ENCODE measurements around the gene EXOG. TPM values are rescaled to one million over a fixed set of nuclear protein-coding genes. Genes with fewer than 3 reads are reported as not detected.

The EXOG gene
- total RNA-seq, 6 donors from 2014 or later, result 10.0 to 34.6 (median 13.2) TPM

- peaks cover 0 to 7% (median 0%) of the 10 kb centered on the region in 4 donors for H3K4me1 ChIP-seq
- no peaks in the 10 kb centered on the region for H3K27me3 ChIP-seq
- ATAC-seq (ENCODE audit: low FRiP score in 2 of 2) (no peak), DNase-seq (no peak)
- TF ChIP-seq POLR2AphosphoS5 (IDR thresholded peaks at IDR 0.05) (no peak), POLR2A (IDR thresholded peaks at IDR 0.05) (no peak), EP300 (IDR thresholded peaks at IDR 0.05) (no peak)
- TF ChIP-seq, protein P1, sequence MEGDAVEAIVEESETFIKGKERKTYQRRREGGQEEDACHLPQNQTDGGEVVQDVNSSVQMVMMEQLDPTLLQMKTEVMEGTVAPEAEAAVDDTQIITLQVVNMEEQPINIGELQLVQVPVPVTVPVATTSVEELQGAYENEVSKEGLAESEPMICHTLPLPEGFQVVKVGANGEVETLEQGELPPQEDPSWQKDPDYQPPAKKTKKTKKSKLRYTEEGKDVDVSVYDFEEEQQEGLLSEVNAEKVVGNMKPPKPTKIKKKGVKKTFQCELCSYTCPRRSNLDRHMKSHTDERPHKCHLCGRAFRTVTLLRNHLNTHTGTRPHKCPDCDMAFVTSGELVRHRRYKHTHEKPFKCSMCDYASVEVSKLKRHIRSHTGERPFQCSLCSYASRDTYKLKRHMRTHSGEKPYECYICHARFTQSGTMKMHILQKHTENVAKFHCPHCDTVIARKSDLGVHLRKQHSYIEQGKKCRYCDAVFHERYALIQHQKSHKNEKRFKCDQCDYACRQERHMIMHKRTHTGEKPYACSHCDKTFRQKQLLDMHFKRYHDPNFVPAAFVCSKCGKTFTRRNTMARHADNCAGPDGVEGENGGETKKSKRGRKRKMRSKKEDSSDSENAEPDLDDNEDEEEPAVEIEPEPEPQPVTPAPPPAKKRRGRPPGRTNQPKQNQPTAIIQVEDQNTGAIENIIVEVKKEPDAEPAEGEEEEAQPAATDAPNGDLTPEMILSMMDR (IDR thresholded peaks at IDR 0.05), result no peak
- H3K36me3 ChIP-seq, result no peaks in the 10 kb centered on the region
- peaks cover 0 to 8% (median 6%) of the 10 kb centered on the region in 4 donors for H3K9me3 ChIP-seq
- WGBS, 2 donors, result 96 to 97% methylated on average over 1 of the region's 1 CpG
- H3K27ac ChIP-seq, result no peak overlapping the region
- H3K4me3 ChIP-seq, result no peak overlapping the region
These were observed 30.5 kb upstream of the EXOG start for GRCh38 chr3:38465588-38466154.

- TF ChIP-seq, protein P1 (IDR thresholded peaks at IDR 0.05), result no peak
- TF ChIP-seq POLR2A (IDR thresholded peaks at IDR 0.05) (no peak), POLR2AphosphoS5 (IDR thresholded peaks at IDR 0.05) (no peak), EP300 (IDR thresholded peaks at IDR 0.05) (no peak)
- DNase-seq (no peak), ATAC-seq (ENCODE audit: low FRiP score in 2 of 2) (no peak)
- peaks cover 0 to 8% (median 6%) of the 10 kb centered on the region in 4 donors for H3K9me3 ChIP-seq
- H3K27me3 ChIP-seq, result no peaks in the 10 kb centered on the region
- H3K27ac ChIP-seq, result no peak overlapping the region
- peaks cover 8 to 16% (median 12%) of the 10 kb centered on the region in 4 donors for H3K4me1 ChIP-seq
- no peaks in the 10 kb centered on the region for H3K36me3 ChIP-seq
- H3K4me3 ChIP-seq, result no peak overlapping the region
- 69 to 89% methylated on average over 1 of the region's 1 CpG for WGBS, 2 donors
These were observed 27.4 kb upstream of the EXOG start for GRCh38 chr3:38468765-38469164.

DNA sequence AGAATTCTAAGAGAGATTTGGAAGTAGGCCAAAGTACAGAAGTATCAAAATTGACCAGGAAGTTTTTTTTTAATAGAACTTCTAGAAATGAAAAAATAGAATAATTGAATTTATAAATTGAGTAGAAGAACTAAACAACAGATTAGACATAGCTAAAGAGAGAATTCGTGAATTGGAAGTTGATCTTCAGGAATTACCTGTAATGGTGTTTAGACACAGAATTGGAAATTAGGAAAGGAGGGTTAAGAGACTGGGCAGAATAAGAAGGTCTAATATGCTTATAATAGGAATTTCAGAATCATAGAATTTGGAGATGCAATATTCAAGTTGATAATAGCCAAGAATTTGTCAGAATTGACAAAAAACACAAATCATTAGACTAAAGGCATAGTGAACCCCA, 26.3 kb upstream of the EXOG start:
- 88 to 91% methylated on average over 1 of the region's 1 CpG for WGBS, 2 donors
- no peak overlapping the region for H3K27ac ChIP-seq
- H3K4me3 ChIP-seq, result no peak overlapping the region
- H3K9me3 ChIP-seq, result peaks cover 0 to 8% (median 6%) of the 10 kb centered on the region in 4 donors
- ATAC-seq (ENCODE audit: low FRiP score in 2 of 2) (no peak), DNase-seq (no peak)
- no peak for TF ChIP-seq EP300 (IDR thresholded peaks at IDR 0.05)
- no peak for TF ChIP-seq POLR2A (IDR thresholded peaks at IDR 0.05)
- TF ChIP-seq, protein P1 (IDR thresholded peaks at IDR 0.05), result no peak
- no peak for TF ChIP-seq POLR2AphosphoS5 (IDR thresholded peaks at IDR 0.05)
- H3K27me3 ChIP-seq, result no peaks in the 10 kb centered on the region
- H3K36me3 ChIP-seq, result no peaks in the 10 kb centered on the region
- H3K4me1 ChIP-seq, result peaks cover 8 to 16% (median 12%) of the 10 kb centered on the region in 4 donors

DNA sequence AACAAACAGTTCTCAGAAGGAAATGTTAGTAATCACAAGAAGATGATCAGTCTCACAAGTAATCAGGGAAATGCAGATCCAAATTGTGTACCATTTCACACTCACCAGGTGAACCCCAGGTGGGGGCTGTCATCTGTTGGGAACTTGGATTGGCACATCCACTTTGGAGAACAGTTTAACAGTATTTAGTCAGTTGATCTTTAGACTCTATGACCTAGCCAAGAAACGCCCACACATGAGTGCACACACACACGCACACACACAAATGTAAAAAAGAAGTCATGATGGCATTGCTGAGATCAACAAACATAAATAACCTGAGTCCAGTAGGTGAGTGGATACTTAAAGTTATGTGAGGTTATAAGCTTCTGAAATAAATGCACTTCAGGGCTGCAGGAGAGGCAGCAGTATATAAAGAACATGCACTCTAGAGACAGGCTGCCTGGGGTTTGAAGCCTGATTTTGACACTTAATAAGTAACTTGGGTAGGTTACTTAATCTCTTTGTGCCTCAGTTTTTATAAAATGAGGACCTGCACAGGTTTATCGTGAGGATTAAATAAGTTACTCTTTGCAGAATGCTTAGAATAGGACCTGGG, 24.8 kb upstream of the EXOG start:
- DNase-seq, result no peak
- no peak overlapping the region for H3K4me3 ChIP-seq
- H3K36me3 ChIP-seq, result no peaks in the 10 kb centered on the region
- H3K27me3 ChIP-seq, result no peaks in the 10 kb centered on the region
- H3K27ac ChIP-seq, result no peak overlapping the region
- TF ChIP-seq EP300 (IDR thresholded peaks at IDR 0.05), result no peak
- TF ChIP-seq, protein P1 (IDR thresholded peaks at IDR 0.05), result no peak
- TF ChIP-seq POLR2AphosphoS5 (IDR thresholded peaks at IDR 0.05), result no peak
- no peak for TF ChIP-seq POLR2A (IDR thresholded peaks at IDR 0.05)
- ATAC-seq (ENCODE audit: low FRiP score in 2 of 2), result no peak
- 73 to 75% methylated on average over 3 of the region's 3 CpGs for WGBS, 2 donors
- H3K9me3 ChIP-seq, result peaks cover 0 to 8% (median 6%) of the 10 kb centered on the region in 4 donors
- peaks cover 8 to 16% (median 12%) of the 10 kb centered on the region in 4 donors for H3K4me1 ChIP-seq

Data from upper lobe of left lung (tissue), 6 donors.